GM20431 (cell line): ENCODE results near the gene TTC23.

Experiments used
- in situ Hi-C: fragments of 300-500 bp; cut with MseI, MboI; formaldehyde crosslinking; loops from one replicate; pipeline ENCODE4 v1.15.0; 2020; ENCODE audit warnings: low sequenced_read_pairs; ENCODE audit not compliant: unreplicated experiment

Gene TTC23, protein sequence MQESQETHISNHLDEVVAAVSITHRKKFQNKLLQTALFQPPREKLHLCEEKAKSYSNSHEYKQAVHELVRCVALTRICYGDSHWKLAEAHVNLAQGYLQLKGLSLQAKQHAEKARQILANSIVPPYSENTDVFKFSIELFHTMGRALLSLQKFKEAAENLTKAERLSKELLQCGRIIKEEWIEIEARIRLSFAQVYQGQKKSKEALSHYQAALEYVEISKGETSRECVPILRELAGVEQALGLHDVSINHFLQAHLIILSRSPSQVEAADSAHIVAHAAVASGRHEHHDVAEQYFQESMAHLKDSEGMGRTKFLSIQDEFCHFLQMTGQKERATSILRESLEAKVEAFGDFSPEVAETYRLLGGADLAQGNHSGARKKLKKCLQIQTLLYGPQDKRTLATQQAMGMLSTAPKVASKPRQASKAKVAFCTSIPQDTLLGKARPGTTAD

DNA sequence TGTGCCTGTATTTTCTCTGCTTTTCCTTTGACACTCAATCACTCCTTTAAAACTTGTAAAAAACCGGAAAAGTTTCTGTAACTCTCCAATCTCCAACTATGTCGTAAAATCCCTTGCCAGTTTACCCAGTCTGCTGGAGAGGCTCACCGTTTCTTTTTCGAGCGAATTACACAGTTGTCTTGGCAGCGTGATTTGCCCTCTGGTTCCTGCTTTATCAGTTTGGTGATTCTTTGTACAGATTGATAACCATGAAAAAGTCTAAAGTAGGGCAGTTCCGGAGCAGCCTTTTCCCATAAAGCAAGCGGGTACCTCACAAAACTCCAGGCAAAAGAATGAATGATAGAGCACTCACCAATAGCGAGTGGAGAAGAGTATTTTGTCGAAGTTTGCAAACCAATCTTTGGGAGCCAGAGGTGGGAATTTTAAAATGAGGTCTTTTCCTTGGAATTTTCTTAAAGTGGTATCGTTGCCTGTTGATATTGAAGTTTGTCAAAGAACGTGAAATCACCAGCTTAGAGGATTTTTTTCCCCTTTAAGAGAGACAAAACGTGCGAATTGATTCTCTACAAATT is at the start of gene TTC23:
Gene TTC23 (minus strand): TSS at position 312 of the 572 bp plus-strand sequence. CDS start 20,869 bp downstream, outside the sequence.
- in situ Hi-C loops = no loop called here

DNA sequence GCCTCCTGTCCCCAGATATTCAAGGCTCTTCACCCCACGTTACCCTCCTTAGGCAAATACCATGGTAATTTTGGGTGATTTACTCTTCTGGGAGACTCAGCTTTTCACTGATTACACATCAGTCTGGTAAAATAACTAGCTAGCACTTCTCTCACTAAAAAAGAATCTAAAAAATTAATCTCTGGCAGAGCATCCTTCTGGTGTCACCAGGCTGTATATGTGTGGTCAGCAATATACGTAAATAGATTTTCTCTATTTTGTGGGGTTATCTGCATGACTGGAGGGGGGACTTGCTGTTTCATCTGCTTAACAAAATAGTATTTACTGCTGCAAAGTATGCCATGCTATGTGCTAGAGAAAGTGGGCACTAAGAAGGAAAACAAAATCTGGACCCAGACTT is 47.0 kb upstream of the TTC23 start:
- in situ Hi-C loops = no loop called here

DNA sequence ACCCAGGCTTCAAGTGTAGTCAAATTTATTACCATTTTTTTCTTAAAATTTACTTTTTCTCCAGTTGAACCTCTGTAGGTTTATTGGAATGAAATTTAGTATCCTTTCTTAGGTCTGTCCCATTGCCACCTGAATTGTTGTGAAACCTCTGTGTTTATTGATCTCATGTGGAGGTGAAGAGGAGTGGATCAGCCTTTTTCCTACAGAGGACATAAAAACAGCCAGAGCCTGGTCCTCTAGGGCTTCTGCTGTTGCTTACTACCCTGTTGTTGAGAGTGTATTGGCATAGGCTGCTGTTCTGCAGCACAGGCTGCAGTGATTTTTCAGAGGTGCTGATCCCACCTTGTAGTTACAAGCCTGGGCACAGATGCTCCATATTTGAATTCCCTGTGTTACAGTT is 46.5 kb upstream of the TTC23 start:
- in situ Hi-C loops = no loop called here

DNA sequence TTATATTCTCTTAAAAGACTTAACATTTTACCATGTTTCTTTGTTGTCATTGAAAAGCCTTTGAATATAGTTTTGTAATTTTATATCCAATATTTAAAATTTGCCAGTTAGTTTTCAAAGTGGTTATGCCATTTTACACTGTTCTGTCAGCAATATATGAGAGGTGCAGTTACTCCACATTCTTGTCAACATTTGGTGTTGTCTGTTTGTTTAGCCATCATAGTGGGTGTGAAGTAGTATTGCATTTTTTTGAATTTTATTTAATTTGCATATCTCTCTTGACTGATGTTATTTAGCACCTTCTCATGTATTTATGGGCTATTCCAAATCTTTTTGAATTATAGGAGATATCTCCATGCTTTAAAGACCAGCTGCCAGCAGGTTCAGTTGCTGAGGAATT is 42.3 kb upstream of the TTC23 start:
- in situ Hi-C loops = no loop called here

DNA sequence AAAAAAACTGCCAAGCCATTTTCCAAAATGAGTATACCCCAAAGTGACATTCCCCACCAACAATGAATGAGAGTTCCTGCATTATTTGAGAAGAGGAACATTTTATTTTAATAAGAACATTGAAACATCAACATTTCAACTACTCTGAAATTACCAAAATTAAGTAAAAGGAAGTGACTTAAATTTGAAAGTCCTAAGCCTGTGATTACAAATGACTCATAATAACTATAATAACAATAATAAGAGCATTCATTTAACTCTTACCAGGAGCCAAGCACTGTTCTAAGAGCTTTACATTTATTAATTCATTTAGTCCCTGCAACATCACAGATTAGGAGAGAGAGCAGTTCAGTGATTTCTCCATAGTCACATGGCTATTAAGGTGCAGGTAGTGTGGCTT is 34.3 kb upstream of the TTC23 start:
- in situ Hi-C loops = no loop called here

DNA sequence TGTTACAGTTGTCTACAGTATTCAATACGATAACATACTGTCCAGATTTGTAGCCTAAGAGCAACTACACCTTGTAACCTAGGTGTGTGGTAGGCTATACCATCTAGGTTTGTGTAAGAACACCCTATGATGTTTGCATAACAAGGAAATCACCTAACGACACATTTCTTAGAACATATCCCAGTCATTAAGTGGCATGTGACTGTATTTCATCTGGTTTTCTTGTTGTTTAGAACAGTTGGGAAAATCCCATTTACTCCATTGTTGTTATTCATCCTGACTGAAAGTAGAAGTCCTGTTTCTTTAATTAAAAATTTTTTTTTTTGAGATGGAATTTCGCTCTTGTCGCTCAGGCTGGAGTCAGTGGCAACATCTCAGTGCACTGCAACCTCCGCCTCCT is 33.2 kb upstream of the TTC23 start:
- in situ Hi-C loops = no loop called here

DNA sequence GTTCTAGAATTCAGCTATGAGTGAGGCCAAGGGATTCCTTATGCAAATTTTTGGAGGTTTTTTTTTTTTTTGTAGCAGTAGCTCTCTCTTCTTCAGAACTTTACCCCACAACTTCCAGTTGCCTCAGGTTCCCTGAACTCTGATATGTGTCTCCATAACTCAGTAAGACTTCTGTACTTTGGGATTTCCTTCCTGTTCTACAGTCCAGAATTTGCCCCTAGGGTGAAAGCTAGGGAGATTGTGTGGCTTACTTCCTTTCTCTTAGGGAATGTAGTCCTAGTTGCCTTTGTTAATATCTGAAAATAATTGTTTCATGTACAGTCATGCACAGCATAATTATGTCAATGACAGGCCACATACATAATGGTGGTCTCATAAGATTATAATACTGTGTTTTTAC is 32.7 kb upstream of the TTC23 start:
- in situ Hi-C loops = no loop called here

DNA sequence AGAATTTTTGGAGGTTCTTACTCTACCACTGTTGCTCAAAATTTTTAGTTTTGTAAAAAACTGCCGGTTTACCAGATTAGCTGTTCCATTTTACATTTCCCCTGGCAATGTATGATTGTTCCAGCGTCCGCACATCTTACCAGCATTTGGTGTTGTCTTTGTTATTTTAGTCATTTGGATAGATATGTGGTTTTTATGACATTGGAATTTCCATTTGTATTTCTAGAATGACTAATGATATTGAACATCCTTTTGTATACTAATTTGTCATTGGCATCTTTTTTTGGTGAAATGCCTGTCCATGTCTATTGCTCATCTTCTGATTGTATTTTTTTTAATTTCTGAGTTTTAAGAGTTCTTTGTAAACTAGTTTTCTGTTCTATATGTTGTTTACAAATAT is 30.4 kb upstream of the TTC23 start:
- in situ Hi-C loops = no loop called here

DNA sequence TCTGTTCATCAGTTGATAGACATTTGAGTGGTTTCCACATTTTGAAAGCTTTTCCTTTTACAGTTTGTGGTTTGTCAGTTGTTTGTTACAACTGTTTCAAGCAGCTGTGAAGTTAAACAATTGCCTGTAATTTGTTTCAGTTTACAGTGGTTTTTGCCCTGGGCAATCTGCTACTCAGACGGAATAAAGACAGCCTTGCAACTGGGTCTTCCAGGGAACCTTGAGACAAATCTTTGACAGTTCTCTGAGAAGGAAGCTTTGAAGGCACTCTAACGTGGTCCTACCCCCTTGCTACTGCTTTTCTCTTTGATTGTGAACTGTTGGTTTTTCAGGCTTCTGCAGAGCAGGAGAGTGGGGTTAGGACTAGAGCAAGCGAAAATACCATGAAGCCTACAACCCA is 29.9 kb upstream of the TTC23 start:
- in situ Hi-C loops = no loop called here

DNA sequence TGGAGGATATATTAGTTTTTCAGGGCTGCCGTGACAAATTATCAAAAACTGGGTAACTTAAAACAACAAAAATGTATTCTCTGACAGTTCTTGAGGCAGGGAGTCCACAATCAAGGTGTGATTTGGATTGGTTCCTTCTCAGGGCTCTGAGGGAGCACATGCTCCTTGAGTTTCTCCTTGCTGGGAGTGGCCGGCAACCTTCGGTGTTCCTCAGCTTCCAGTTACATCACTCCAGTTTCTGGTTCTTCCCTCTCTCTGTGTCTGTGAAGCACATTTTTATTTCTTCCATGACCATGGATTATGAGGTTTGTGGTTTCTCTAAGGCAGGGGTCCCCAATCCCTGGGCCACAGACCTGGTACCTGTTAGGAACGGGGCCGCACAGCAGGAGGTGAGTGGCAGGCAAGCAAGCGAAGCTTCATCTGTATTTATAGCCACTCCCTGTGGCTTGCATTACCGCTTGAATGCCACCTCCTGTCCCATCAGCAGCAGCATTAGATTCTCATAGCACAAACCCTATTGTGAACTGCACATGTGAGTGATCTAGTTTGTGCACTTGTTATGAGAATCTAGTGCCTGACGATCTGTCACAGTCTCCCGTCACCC is 26.2 kb upstream of the TTC23 start:
- in situ Hi-C loops = no loop called here

DNA sequence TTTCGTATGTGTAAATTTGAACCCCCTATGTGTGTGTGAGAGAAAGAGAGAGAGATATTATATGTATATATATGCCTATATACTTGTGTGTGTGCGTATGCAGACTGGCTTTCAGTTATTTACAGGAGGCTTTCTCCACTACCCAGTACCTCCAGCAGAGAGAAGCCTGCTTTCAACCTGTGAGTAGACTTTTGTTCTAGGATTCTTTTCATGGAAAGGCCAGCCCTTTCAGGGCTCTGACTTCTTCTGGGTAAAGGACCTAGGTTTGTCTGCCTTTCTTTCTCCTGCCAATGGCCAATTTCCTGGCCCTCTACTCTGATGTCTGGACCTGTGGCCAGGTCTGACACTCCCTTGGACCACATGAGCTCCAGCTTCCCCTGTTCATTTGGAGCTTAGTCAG is 25.7 kb upstream of the TTC23 start:
- in situ Hi-C loops = no loop called here

DNA sequence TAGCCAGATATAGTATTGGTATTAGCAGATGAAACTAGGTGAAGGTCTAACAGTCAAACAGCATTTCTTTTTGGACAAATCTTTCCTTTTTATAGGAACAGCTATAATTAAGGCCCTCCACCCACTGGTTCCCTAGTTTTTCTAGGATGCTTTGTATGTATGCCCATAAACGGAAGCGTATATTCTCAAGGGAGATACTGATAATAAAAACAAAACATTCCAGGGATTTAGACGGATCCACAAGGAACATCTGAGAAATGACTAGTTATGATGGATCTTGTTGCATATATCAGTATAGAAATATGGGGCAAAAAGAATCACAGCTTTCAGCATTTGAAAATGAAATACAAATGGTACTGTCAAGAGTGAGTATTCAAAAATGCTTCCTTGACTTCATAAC is 24.4 kb upstream of the TTC23 start:
- in situ Hi-C loops = loop anchor here (25.0 kb wide), 1 partner anchor 464 kb away; the partner anchor contains the start of gene LYSMD4

DNA sequence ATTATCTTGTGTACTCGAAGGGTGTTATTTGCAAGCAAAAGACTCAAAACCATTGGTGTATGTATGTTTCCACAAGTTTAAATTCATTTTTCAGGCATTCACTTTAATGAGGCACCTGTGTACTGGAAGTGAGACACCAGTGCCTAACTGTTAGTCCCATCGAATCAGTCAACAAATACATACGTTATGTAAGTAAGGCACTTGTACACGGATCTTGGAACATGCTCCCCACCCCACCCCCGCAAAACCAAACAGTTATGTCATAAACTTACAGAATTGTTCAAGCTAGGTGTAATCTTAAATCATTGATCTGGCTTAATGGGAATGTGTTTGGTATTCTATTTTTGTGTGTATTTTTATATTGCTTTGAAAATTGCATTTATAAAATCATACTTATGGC is 19.1 kb upstream of the TTC23 start:
- in situ Hi-C loops = loop anchor here (25.0 kb wide), 1 partner anchor 469 kb away; the partner anchor contains the start of gene LYSMD4

DNA sequence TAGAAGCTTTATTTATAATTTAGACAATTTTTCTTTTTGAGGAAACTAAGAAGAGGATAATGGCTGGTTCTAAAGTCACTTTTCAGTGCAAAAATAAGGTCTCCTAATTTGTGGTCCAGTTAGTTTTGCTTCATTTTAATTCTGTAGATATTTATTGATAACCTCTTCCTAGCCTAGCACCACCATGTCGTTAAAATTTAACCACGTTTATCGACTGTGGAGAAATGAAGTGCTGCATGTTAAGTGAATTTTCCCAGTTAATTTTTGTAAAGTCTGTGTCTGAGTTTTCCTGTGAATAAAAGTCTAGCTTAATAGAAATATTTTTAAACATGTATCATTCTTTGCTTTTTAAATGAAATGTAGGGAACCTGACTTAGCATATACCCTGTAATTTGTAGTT is 18.6 kb upstream of the TTC23 start:
- in situ Hi-C loops = loop anchor here (25.0 kb wide), 1 partner anchor 469 kb away; the partner anchor contains the start of gene LYSMD4

DNA sequence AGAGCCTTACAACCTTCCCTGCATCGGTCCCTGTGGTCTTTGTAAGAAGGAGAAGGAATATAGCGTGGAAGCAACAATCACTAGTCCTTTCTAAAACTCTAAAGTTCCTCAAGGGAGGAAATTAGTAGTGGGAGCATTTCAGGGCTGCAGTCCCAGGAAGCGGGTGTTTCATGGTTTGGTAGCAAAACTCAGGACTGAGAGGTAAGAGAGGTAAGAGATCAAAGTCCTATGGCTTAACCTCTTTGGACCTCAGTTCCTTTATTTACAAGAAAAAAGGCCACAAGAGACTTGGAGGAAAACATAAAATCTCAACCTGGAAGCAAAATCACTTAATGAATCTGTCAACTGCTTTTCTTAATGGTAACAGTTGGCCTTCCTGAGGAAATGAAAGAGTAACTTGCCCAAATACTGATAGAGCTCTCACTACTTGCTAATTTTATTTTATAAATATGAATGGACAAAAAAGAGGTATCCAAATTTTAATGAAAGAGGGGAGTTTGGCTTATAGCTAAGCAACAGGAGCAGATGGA is 16.2 kb upstream of the TTC23 start:
- in situ Hi-C loops = loop anchor here (25.0 kb wide), 1 partner anchor 472 kb away; the partner anchor contains the start of gene LYSMD4

DNA sequence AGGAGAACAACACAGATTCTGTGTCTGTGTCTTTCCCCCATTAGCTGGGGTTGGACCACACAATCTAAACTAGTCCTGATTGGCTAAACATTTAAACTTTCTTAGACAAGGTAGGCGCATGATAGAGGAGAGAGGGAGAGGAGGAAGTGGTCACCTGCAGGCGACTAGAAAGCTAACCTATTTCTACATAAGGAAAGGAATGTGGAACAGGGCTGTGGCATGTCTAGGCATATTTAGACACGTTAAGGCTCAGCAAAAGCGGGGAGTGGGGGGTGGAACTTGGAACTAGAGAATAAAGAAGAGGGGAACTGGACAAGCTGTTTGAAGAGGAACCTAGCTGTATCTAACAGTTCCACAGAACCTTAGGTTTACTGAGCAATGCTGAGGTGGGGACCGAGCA is 14.7 kb upstream of the TTC23 start:
- in situ Hi-C loops = loop anchor here (25.0 kb wide), 1 partner anchor 473 kb away; the partner anchor contains the start of gene LYSMD4

DNA sequence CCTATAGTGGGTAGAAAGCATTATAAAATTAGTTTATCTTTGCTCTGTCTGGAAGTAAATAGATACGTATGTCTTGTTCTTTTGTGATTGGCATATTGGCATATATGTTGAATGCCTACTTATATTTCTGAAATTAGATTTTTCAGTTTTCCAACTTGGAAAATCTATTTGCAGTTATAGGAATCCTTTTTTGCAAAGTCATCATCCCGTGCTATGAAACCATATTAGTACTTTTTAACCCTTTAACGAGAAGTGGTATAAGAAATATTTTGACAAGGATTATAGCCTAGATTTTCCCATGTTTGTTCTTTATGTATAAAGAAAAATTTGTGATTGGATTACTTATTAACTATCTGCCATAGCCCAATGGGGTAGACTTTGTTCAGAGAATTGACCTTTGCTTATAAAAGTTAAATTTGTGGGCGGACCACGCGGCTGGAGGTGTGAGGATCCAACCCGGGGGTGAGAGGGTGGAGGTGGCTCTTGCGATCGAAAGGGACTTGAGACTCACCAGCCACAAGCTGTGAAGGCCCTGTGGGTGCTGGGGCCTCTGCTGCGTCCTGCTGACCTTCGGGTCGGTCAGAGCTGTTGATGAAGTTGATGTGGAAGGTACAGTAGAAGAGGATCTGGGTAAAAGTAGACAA is 7.8 kb upstream of the TTC23 start:
- in situ Hi-C loops = loop anchor here (25.0 kb wide), 1 partner anchor 480 kb away; the partner anchor contains the start of gene LYSMD4

DNA sequence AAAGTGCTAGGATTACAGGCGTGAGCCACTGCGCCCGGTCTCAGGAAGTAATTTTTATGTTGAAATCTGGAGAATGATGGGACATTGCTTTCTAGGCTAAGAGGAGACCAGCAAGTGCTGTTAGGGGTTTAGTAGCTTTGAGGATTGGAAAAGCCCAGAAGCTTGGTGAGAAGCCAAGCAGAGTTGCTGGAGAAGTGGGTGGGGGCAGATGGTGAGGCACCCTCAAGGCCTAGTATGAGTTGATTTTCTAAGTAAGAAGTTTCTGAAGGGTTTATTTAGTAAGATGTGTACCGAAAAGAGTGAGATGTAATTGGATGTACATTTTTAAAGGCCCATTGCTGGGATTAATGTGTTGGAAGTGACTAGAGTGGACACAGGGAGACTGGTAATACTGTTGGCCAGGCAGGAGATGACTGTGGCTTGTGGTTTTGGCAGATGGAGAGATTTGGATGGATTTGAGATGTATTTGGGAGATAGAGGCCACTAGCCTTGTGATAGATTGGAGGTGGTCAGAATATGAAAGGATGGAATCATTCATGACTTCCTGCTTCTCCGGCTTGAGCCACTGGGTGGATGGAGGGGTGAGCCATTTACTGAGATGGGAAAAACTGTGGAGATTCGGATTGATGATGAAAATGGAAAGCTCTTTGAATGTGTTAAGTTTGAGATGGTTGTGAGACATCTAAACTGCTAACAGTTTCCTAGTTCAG is 4.2 kb upstream of the TTC23 start:
- in situ Hi-C loops = loop anchor here (25.0 kb wide), 1 partner anchor 484 kb away; the partner anchor contains the start of gene LYSMD4

DNA sequence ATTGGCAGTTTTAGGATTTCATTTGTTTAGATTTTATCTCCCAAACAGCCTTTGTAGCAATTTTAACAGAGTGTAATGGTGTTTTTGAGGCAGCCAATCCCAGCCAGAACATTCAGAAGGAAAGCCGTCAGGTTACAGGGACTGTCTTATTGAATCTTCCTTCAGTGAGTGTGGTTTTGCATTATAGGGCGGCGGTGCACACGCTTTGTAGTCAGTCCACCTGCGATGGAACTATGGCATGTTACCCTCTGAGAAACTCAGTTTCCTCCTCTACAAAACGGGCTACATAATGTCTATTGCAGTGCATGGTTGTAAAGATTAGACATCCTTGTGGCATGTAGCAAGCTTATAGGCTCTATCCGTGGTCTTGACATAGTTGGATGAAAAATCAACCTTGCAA is 2.9 kb upstream of the TTC23 start:
- in situ Hi-C loops = loop anchor here (25.0 kb wide), 1 partner anchor 485 kb away; the partner anchor contains the start of gene LYSMD4
